GM12801 (cell line): Measurements from ENCODE around the gene SELENOW.

ENCODE experiments used
- CTCF ChIP-seq: IDR thresholded peaks from one replicate; pipeline ENCODE4 v1.5.1; 2011; ENCODE audit warnings: control low read depth; ENCODE audit not compliant: insufficient read length; ENCODE audit errors: extremely low read depth

The SELENOW gene

GRCh38 chr19:47819858-47820257 lies 41.4 kb downstream of the SELENOW start:
- TF ChIP-seq CTCF: no peak

DNA sequence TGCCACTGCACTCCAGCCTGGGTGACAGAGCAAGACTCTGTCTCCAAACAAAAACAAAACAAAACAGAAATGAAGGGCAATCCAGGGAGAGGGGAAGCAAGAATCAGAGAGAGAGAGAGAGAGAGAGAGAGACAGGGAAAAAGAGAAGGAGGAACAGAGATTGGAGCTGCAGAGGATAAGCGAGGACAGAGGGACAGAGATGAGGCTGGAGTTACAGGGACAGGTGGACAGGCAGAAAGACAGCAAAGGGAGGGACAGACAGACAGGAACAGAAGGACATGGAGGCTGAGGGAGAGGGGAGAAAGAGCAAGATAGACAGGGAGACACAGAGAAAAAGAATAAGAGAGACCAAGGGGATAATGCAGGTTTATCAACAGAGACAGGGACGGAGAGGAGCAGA lies 41.9 kb downstream of the SELENOW start:
- no peak for TF ChIP-seq CTCF

DNA sequence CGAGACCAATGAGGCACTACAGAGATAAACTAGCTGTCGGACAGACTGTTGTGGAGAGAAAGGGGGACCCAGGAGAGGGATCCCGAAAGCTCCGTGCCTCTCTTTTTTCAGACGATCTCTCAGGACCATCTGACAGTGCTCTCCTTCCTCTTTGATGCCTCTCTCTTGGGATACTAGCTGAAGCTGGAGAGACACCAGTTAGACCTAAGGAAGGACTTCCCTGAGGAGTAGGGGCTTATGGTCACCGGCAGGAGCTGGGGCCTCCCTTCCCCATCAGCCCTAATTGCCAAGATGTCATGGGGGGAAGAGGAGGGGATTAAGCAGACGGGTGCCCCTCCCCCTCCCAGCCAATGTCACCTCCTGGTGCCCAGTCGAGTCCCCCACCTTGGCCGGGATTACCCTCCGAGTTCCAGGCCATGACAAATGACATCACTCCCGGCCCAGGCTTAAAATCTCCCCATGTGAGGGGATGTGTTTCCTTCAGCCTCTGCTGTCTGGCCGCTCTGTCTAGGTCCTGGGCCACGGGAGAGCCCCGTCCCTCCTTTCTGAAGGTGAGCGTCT lies 43.0 kb downstream of the SELENOW start, which contains the start of gene CRX:
Gene CRX, plus strand, starts transcription at position 478 of the 561 bp plus-strand sequence. CDS start 12,507 bp downstream, outside the sequence.
- TF ChIP-seq CTCF: no peak

GRCh38 chr19:47824396-47824795 lies 45.9 kb downstream of the SELENOW start:
- no peak for TF ChIP-seq CTCF

DNA sequence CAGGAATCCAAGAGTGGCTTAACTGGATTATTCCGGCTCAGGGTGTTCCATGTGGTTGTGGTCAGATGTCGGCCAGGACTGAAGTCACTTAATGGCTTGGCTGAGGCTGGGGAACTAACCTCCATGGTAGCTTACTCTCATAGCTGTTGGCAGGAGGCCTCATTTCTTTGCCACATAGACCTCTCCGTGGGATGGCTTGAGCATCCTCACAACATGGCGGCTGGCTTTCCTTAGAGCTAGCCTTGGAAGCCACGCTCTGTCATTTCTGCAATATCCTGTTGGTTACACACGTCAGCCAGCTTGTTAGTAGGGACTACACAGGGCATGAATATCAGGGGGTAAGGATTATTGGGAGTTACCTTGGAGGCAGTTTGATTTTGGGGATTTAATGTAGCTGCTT lies 48.3 kb downstream of the SELENOW start:
- TF ChIP-seq CTCF: no peak

- no peak for TF ChIP-seq CTCF
Measured at GRCh38 chr19:47832723-47833122, 54.2 kb downstream of the SELENOW start.
